ENCODE results near the gene CHN1.

DNA sequence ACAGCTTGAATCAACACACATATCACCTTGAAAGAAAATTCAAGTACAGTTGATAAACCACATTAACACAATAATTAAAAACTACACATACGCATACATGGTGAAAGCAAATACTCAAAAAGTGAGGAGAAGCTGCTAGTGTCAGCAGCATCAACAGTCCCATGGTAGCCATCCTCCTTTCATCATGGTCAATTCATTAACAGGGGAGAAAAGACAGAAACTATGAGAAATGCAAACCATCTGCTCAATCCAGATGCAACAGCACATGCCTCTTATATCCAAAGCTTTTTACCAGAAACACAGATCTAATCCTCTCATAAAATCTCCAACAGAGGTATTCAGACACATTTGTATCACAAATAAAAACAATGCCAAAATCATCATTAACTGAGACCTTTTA, 159.0 kb downstream of the CHN1 start:
- TF ChIP-seq, protein P1, sequence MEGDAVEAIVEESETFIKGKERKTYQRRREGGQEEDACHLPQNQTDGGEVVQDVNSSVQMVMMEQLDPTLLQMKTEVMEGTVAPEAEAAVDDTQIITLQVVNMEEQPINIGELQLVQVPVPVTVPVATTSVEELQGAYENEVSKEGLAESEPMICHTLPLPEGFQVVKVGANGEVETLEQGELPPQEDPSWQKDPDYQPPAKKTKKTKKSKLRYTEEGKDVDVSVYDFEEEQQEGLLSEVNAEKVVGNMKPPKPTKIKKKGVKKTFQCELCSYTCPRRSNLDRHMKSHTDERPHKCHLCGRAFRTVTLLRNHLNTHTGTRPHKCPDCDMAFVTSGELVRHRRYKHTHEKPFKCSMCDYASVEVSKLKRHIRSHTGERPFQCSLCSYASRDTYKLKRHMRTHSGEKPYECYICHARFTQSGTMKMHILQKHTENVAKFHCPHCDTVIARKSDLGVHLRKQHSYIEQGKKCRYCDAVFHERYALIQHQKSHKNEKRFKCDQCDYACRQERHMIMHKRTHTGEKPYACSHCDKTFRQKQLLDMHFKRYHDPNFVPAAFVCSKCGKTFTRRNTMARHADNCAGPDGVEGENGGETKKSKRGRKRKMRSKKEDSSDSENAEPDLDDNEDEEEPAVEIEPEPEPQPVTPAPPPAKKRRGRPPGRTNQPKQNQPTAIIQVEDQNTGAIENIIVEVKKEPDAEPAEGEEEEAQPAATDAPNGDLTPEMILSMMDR (IDR thresholded peaks at IDR 0.05; ENCODE audit: low read depth, low read length, poor library complexity, severe bottlenecking) = no peak
- TF ChIP-seq EZH2phosphoT487 (IDR thresholded peaks at IDR 0.05; ENCODE audit: borderline replicate concordance, low read length) = no peak
